Neural progenitor cell (in vitro differentiated cells): Measurements from ENCODE around the gene KAZN.

Experiments
- EZH2 ChIP-seq: fragments of 200-600 bp; sonication (generic); IDR thresholded peaks from 2 replicates; pipeline ENCODE4 v1.6.1; 2017; ENCODE audit warnings: antibody characterized with exemption, mild to moderate bottlenecking, moderate library complexity
- EZH2phosphoT487 ChIP-seq: fragments of 200-600 bp; sonication (generic); IDR thresholded peaks from 2 replicates; pipeline ENCODE4 v1.6.1; 2017; ENCODE audit warnings: antibody characterized with exemption
- TF ChIP-seq, protein P1 (sequence below): fragments of 200-600 bp; sonication (generic); IDR thresholded peaks from 2 replicates; pipeline ENCODE4 v1.5.1; 2017; ENCODE audit warnings: antibody characterized with exemption, mild to moderate bottlenecking

DNA sequence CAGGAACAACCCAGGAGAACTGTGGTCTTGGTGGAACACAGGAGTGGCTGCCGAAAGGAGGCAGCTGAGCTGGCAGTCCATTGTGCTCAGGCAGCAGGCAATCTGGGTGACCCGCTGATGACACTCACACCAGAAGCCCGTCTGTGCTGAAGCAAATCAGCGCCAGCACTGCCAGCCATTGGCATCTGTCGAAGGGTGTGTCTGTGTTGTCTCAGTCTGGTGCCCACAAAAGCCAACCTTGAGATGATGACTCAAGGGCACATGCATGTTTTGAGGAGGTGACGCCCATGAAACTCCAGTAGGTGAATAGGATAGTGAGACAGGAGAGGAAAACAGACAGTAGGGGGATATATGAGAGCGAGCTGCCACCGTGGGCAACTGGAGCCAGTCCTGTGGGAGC, 167.3 kb downstream of the KAZN start:
- TF ChIP-seq, protein P1, sequence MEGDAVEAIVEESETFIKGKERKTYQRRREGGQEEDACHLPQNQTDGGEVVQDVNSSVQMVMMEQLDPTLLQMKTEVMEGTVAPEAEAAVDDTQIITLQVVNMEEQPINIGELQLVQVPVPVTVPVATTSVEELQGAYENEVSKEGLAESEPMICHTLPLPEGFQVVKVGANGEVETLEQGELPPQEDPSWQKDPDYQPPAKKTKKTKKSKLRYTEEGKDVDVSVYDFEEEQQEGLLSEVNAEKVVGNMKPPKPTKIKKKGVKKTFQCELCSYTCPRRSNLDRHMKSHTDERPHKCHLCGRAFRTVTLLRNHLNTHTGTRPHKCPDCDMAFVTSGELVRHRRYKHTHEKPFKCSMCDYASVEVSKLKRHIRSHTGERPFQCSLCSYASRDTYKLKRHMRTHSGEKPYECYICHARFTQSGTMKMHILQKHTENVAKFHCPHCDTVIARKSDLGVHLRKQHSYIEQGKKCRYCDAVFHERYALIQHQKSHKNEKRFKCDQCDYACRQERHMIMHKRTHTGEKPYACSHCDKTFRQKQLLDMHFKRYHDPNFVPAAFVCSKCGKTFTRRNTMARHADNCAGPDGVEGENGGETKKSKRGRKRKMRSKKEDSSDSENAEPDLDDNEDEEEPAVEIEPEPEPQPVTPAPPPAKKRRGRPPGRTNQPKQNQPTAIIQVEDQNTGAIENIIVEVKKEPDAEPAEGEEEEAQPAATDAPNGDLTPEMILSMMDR, result no peak
- TF ChIP-seq EZH2 (no peak), EZH2phosphoT487 (no peak)
